Hematopoietic multipotent progenitor cell treated with erythropoietin and hydrocortisone succinate and interleukin-3 and kit ligand, for 6 days (in vitro differentiated cells): ENCODE measurements around the gene DMP1.
"Not testable (repeated sequence)": the region's sequence is repeated elsewhere in the genome, so short reads cannot be mapped to it uniquely, and the experiment has no call there.

Experiments
- DNase-seq: peaks from one replicate; pipeline ENCODE4 v3.0.0-alpha.2; 2015

Gene DMP1

DNA sequence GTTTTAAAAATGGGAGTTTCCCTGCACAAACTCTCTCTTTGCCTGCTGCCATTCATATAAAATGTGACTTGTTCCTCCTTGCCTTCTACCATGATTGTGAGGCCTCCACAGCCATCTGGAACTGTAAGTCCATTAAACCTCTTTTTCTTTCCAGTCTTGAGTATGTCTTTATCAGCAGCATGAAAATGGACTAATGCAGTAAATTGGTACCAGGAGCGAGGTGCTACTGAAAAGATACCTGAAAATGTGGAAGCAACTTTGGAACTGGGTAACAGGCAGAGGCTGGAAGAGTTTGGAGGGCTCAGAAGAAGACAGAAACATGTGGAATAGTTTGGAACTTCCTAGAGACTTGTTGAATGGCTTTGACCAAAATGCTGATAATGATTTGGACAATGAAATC, 40.9 kb downstream of the DMP1 start:
- DNase-seq, result not testable (repeated sequence)

DNA sequence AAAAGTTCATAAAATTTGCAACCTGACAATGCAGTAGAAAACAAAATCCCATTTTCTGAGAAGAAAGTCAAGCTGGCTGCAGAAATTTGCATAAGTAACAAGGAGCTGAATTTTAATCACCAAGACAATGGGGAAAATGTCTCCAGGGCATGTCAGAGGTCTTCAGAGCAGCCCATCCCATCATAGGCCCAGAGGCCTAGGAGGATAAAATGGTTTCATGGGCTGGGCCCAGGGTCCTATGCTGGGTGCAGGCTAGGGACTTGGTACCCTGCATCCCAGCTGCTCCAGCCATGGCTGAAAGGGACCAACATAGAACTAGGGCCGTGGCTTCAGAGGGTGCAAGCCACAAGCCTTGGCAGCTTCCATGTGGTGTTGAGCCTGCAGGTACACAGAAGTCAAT, 42.0 kb downstream of the DMP1 start:
- DNase-seq, result not testable (repeated sequence)

DNA sequence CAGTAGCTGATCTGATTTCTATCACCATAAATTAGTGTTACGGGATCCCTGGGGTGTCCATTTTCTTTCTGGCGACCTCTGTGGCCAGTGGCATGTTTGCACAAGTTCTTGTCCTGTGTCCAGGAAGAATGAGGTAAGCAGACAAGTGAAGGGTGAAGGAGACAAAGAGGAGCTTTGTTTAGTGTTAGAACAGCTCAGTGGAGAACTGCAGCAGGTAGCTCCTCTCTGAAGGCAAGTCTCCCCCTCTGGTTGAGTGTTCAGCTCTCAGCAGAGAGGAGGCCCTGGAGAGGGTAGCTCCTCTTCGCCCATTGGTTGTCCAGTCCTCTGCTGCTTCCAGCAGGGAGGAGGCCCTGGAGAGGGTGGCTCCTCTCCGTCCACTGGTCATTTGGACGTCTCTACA, 47.2 kb downstream of the DMP1 start:
- DNase-seq, result no peak

DNA sequence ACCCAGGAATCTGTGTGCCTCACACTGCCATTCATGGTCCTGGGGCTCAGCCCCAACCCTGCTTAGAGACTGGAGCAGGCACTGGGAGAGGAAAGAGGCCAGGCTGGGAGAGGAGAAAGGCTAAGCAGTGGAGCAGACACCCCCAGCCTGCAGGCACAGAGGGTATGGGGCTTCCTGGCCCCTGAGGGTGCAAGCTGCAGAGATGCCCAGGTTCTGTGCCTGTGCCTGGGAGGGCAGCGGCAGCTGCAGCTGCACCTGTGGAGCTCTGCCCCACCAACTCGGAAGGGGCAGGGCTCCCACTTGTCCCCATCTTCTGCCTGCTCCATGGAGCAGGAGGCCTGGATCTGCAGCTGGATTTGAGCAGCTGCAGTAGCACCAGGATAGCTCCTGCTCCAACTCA, 47.9 kb downstream of the DMP1 start:
- DNase-seq, result no peak

- DNase-seq, result no peak
These were observed 48.3 kb downstream of the DMP1 start for GRCh38 chr4:87698394-87698793.

- no peak for DNase-seq
These were observed 53.9 kb downstream of the DMP1 start for GRCh38 chr4:87704001-87704400.

DNA sequence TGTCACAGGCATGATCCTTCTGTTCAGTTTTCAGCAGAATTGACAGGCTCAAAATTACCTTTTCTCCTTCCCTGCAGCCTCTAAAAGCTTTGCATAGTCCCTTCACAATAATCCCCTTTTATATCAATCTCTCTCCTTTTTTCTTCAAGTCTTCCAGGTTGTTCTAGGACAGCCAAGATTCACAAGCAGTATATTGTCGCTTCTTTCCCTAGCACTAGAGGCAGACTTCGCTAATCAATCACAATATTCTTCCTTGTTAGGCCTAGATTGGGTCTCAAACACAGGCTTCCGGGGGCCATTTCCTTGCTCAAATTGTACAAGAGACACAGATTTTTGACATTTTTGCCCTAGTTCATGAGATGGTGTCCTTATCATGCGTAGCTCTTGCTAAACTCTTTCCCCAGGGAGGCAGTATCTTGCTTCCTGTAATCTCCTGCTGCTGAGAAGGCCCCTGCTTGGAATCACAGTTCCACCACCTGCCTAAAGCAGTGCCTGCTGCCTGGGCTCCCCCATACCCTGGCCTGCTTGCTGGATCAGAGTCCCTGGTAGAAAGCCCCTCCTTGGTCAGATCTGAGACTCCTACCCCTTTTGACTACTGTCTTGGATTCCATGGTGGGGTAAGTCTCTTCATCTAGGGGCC, 57.3 kb downstream of the DMP1 start:
- no peak for DNase-seq
